ENCODE data around the gene TCF25. TPM values are rescaled to one million over a fixed set of nuclear protein-coding genes. Genes with fewer than 3 reads are reported as not detected.
"Not testable (repeated sequence)": the region's sequence is repeated elsewhere in the genome, so short reads cannot be mapped to it uniquely, and the experiment has no call there.

The TCF25 gene
- total RNA-seq, 4 donors from 2014 or later = 79.7 to 124 (median 101) TPM

DNA sequence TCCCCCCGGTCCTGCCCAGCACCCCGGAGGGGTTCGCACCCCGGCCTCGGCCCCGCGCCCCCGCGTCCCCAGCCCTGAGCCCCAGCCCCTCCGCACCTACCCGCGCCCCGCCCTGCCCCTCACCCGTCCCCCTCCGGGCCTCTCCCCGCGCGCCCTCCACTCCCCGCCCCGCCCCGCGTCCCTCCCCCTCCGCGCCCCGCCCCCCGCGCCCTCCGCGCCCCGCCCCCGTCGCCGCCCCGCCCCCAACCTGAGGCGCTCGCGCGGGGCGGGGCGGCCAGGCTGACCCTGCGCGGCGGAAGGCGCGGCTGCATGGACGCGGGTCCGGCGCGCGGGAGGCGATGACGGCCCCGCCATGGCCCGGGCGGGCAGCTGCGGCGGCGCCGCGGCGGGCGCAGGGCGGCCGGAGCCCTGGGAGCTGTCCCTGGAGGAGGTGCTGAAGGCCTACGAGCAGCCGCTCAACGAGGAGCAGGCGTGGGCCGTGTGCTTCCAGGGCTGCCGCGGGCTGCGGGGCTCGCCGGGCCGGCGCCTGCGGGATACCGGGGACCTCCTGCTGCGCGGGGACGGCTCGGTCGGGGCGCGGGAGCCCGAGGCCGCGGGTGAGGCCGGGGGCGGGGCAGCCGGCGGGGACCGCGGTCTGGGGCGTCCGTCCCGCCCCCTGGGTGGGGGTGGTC is 45.1 kb upstream of the TCF25 start, which contains the start of gene SPIRE2:
TSS of gene SPIRE2 (plus strand) at position 277 of the 671 bp plus-strand sequence. CDS start at position 353, 76 bp downstream.
- peaks cover 0 to 7% (median 0%) of the 10 kb centered on the region in 4 donors for H3K27me3 ChIP-seq
- 0 to 8% methylated on average over 2 of the region's 98 CpGs for WGBS, 2 donors
- intact Hi-C loops (cut with DNase I) = no loop called here
- DNase-seq = no peak
- H3K9me3 ChIP-seq = no peaks in the 10 kb centered on the region
- H3K4me1 ChIP-seq = peaks cover 10 to 24% (median 14%) of the 10 kb centered on the region in 3 donors
- no peaks in the 10 kb centered on the region for H3K36me3 ChIP-seq
- H3K4me3 ChIP-seq = peak within 1 kb of the TSS; percentile 54 to 77 (median 60)
- TF ChIP-seq, protein P1, sequence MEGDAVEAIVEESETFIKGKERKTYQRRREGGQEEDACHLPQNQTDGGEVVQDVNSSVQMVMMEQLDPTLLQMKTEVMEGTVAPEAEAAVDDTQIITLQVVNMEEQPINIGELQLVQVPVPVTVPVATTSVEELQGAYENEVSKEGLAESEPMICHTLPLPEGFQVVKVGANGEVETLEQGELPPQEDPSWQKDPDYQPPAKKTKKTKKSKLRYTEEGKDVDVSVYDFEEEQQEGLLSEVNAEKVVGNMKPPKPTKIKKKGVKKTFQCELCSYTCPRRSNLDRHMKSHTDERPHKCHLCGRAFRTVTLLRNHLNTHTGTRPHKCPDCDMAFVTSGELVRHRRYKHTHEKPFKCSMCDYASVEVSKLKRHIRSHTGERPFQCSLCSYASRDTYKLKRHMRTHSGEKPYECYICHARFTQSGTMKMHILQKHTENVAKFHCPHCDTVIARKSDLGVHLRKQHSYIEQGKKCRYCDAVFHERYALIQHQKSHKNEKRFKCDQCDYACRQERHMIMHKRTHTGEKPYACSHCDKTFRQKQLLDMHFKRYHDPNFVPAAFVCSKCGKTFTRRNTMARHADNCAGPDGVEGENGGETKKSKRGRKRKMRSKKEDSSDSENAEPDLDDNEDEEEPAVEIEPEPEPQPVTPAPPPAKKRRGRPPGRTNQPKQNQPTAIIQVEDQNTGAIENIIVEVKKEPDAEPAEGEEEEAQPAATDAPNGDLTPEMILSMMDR (IDR thresholded peaks at IDR 0.05) = no peak
- no peak for TF ChIP-seq POLR2A (IDR thresholded peaks at IDR 0.05)
- peak within 1 kb of the TSS; percentile 70 to 77 (median 76) for H3K27ac ChIP-seq

DNA sequence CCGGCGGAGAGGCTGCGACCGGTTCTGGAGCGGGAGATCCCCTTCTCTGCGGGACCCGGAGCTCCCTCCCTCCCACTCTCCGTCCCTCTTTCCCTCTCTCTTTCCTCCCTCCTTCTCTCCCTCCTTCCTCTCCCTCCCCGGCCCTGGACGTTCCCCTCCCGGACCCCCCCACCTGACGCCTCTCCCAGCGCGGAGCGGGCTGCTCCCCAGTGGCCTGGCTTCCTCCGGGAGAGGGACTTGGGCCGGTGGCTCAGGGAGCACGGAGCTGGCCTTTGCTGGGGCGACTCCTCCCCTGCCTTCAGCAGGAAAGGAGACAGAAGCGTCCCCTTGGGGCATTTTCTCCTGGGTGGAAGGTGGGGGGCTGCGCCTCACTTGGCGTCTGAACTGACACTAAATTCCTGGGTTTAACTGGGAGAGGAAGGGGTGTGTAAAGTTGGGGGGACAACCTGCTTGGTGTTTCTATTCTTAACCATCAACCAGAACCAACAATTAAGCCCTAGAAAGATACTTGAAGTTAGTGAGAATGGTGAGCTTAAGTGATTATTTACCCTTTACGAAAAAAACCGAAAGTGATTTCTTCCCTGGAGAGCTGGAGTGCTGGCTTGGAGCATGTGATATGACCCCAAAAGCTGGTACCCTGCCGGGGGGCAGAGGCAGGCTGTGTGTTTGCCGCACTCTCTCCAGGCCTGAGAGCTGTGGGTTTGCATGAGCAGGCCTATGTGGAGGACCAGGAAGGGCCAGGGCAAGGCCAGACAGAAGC is 44.3 kb upstream of the TCF25 start:
- peak overlapping the region; percentile 52 to 77 (median 60) for H3K4me3 ChIP-seq
- TF ChIP-seq, protein P1 (IDR thresholded peaks at IDR 0.05) = no peak
- no peak for TF ChIP-seq POLR2A (IDR thresholded peaks at IDR 0.05)
- DNase-seq = no peak
- H3K36me3 ChIP-seq = no peaks in the 10 kb centered on the region
- WGBS, 2 donors = 14 to 17% methylated on average over 12 to 13 of the region's 26 CpGs
- peaks cover 0 to 7% (median 0%) of the 10 kb centered on the region in 4 donors for H3K27me3 ChIP-seq
- H3K9me3 ChIP-seq = no peaks in the 10 kb centered on the region
- peaks cover 10 to 24% (median 14%) of the 10 kb centered on the region in 3 donors for H3K4me1 ChIP-seq
- intact Hi-C loops (cut with DNase I) = no loop called here
- peak overlapping the region; percentile 44 to 75 (median 64) for H3K27ac ChIP-seq

DNA sequence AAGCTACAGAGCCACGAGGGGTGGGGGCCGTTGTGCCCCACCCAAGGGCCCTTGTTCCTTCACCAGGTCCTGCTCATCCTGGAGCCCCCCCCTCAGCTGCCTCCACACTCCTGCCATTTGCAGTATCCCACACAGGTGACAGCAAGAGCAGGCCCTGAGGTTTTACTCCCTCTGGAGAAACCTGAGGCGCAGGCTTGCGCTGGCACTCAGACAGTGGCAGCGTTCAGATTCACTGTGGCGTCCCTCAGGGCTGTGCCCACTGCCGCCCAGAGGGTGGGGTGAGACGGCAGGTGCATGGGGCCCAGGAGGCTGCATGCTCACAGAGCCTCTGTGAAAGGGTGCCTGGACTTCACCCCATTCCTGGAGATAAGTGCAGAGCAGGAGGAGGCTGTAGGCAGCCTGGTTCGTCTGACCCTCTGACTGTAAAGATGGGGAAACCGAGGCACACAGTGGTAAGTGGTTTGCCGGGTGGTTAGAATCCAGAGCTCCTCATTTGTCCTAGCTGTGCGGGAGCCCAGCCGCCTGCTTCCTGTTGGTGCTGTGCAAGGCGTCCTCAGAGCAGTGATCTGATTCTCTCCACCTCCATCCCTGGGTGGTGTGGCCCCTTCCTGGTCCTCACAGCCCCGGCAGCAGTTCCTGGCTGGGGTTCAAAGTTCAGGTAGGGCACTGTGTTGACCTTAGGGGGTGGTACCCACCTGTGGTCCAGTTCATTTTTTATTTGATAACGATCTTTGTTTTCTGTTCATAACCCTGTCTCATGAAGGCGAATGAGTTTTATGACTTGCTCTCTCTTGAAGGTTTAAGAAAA is 43.6 kb upstream of the TCF25 start:
- Histone ChIP-seq H3K27me3 (peaks cover 0 to 7% (median 0%) of the 10 kb centered on the region in 4 donors), H3K36me3 (no peaks in the 10 kb centered on the region), H3K27ac (no peak overlapping the region), H3K9me3 (no peaks in the 10 kb centered on the region), H3K4me3 (no peak overlapping the region), H3K4me1 (peaks cover 10 to 24% (median 14%) of the 10 kb centered on the region in 3 donors)
- no peak for DNase-seq
- intact Hi-C loops (cut with DNase I) = no loop called here
- no peak for TF ChIP-seq POLR2A (IDR thresholded peaks at IDR 0.05)
- TF ChIP-seq, protein P1 (IDR thresholded peaks at IDR 0.05) = no peak
- WGBS, 2 donors = 71% methylated on average over 11 to 14 of the region's 17 CpGs

DNA sequence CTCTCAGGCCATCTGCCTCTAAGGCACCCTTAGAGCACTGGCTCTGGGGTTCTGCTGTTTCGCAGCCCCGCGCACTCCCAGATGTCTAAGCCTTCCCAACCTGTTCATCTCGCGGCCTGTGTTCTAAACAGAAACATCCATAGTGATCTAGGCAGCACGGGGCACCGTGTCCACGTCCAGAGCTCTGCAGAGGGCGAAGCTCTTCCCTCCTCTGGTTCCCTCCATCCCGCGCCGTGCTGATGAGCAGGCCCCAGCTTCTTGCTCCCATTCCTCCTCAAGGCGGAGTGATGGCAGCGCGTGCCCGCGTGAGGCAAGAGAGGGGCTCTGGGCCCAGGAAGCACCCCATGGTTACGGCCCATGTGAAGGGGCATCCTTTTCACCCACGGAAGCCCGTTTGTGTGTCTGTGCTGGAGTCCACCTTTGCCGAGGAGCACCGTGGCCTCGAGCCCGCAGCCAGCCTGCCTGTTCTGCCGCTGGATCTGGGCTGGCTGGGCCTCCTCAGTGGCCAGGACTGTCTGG is 41.5 kb upstream of the TCF25 start:
- intact Hi-C loops (cut with DNase I) = no loop called here

DNA sequence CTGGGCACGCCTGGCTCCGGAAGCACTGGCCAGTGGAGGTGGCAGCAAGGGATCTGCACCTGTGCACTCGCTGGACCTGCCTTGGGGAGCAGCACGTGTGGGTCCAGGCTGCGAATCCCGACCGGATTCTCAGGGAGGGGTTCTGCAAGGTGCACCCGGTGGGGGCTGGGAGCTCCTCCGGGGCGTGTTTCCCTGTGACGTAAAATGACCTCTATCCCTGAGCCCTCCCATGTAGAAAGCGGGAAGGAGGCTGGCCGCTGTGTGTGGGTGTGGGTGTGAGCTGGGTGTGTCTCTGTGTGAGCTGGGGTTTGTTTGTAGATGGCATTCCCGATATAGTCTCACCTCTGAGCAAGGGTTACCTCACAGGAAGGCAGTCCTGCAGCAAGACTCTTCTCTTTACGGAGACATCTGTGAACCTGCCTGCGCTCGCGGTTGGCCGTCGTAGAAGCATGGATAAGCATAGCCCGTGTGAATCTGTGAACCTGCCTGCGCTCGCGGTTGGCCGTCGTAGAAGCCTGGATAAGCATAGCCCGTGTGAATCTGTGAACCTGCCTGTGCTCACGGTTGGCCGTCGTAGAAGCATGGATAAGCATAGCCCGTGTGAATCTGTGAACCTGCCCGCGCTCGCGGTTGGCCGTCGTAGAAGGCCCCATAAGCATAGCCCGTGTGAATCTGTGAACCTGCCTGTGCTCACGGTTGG is 39.6 kb upstream of the TCF25 start:
- intact Hi-C loops (cut with DNase I); H3K9me3 ChIP-seq; H3K27me3 ChIP-seq; DNase-seq; H3K36me3 ChIP-seq; H3K4me3 ChIP-seq; H3K27ac ChIP-seq: not testable (repeated sequence)
- peaks cover 6 to 21% (median 7%) of the 10 kb centered on the region in 3 donors for H3K4me1 ChIP-seq
- WGBS, 2 donors = 89 to 98% methylated on average over 24 to 25 of the region's 39 CpGs

More for the DNA sequence above, 41.5 kb upstream of the TCF25 start:
- Histone ChIP-seq H3K4me3 (no peak overlapping the region), H3K27ac (no peak overlapping the region), H3K9me3 (no peaks in the 10 kb centered on the region), H3K36me3 (no peaks in the 10 kb centered on the region), H3K27me3 (peaks cover 0 to 7% (median 0%) of the 10 kb centered on the region in 4 donors), H3K4me1 (peaks cover 10 to 24% (median 14%) of the 10 kb centered on the region in 3 donors)
- no peak for DNase-seq
- TF ChIP-seq, protein P1 (IDR thresholded peaks at IDR 0.05) = no peak
- no peak for TF ChIP-seq POLR2A (IDR thresholded peaks at IDR 0.05)
- WGBS, 2 donors = 81 to 97% methylated on average over 13 to 14 of the region's 25 CpGs

DNA sequence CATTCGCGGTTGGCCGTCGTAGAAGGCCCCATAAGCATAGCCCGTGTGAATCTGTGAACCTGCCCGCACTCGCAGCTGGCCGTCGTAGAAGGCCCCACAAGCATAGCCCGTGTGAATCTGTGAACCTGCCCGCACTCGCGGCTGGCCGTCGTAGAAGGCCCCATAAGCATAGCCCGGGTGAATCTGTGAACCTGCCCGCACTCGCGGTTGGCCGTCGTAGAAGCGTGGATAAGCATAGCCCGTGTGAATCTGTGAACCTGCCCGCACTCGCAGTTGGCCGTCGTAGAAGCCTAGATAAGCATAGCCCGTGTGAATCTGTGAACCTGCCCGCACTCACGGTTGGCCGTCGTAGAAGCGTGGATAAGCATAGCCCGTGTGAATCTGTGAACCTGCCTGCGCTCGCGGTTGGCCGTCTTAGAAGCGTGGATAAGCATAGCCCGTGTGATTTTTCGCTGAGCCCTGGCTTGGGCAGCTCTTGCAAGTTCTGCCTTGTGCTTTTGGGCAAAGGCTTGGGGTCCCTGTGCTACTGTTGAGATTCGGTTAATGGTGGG is 38.5 kb upstream of the TCF25 start:
- H3K9me3 ChIP-seq; H3K36me3 ChIP-seq; H3K27me3 ChIP-seq; H3K4me3 ChIP-seq; DNase-seq; intact Hi-C loops (cut with DNase I); H3K27ac ChIP-seq: not testable (repeated sequence)
- peaks cover 3 to 13% (median 3%) of the 10 kb centered on the region in 3 donors for H3K4me1 ChIP-seq
- WGBS, 2 donors = 94 to 96% methylated on average over 36 to 37 of the region's 42 CpGs

DNA sequence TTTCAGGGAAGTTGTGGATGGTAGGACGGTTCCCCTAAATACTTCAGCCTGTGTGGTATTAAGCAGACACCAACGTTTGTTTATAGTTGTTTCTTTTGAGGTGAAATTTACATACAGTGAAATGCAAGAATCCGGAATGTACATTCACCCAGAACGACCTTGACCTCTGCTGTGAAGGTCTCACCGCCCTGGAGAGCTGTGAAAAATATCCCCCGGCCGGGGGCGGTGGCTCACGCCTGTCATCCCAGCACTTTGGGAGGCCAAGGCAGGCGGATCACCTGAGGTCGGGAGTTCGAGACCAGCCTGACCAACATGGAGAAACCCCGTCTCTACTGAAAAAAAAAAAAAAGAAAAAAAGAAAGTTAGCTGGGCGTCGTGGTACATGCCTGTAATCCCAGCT is 36.9 kb upstream of the TCF25 start:
- H3K4me1 ChIP-seq = peaks cover 3 to 13% (median 3%) of the 10 kb centered on the region in 3 donors
- H3K36me3 ChIP-seq; H3K4me3 ChIP-seq; H3K9me3 ChIP-seq; intact Hi-C loops (cut with DNase I); H3K27ac ChIP-seq; DNase-seq; H3K27me3 ChIP-seq: not testable (repeated sequence)
- 72 to 76% methylated on average over 6 to 10 of the region's 15 CpGs for WGBS, 2 donors

Measured in esophagus squamous epithelium (tissue), 5 donors.